ENCODE measurements around the gene TMEM132C. TPM values are rescaled to one million over a fixed set of nuclear protein-coding genes. Genes with fewer than 3 reads are reported as not detected.

The TMEM132C gene
- total and polyA plus RNA-seq, 5 donors, result 4.9 to 16.3 (median 9.4) TPM

DNA sequence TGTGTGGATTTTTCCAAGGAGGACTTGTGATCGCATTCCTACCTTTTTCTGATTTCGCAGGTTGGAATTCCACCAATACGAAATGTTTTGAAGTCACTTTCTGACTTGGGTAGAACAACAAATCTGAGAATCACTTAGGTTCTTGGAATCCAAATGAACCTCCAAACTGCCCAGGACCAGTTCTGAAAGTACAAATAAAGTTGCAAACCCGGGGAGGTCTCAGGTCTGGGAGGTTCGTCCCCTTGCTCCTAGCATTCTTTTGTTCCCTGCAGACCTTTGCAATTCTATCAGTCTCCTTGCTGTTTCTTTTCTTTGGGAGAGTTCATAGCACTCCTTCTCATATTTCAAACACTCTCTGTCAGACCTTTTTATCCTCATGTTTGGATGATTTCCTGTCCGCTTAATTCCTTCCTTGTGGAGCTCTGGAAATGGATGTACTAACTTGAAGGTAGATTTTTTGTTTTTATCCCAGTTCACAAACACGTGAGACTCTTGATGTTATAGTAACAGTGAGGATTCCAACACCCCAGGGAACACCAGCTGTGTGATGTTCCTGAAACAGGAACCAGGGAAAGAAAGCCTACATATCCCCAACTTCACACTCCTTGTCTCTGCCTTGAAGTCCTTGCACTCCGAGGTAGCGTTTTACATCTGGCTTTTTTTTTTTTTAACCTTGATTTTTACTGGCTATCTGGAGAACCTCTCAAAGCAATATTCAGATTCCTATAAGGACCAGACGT lies 70.6 kb downstream of the TMEM132C start:
- H3K9me3 ChIP-seq (ENCODE audit: control insufficient read depth, low read length), result no peaks in the 10 kb centered on the region
- H3K27ac ChIP-seq (ENCODE audit: low read length), result no peak overlapping the region
- H3K27me3 ChIP-seq (ENCODE audit: control insufficient read depth, insufficient read depth), result no peaks in the 10 kb centered on the region
- no peak for DNase-seq
- ATAC-seq, result no peak
- H3K4me1 ChIP-seq (ENCODE audit: control insufficient read depth, insufficient read depth, low read length), result peaks cover 4% of the 10 kb centered on the region
- peak overlapping the region; percentile 34 for H3K4me3 ChIP-seq (ENCODE audit: low read length)
- intact Hi-C loops (cut with DNase I), result no loop called here
- 14% methylated on average over 10 of the region's 10 CpGs for WGBS

DNA sequence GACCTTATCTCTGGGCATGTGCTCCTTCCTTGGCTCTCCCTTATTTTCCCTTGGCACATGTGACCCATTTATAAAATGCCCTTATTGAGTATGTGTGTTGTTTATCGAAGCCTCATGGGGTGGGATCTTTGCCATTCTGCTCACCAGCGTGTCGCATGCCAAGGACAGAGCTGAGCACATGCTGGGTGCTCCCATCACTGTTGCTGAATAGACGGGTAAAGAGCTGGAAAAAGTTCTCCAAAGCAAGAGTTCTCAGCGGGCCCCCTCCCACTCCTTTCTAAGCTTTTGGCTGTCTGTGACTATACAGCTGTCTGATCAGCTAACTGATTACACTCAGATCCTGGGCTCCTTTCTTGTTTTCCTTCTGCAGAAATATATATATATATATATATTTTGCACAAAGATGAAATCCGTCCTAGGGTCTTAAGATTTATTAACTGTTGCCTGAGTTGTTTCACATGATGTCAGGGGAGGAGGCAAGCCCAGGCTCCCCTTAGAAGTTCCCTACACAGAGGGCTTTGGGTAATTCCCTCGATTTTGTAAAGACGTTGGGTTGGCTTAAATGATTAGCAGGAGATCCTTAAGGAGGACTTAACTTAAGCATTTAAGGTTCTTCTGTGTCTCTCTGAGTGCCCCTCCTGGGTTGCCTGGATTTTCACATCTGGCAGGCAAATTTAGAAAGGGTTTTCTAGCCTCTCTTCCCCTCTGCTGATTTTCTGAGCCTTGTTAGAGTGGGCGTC lies 71.6 kb downstream of the TMEM132C start:
- Histone ChIP-seq H3K27me3 (ENCODE audit: control insufficient read depth, insufficient read depth) (no peaks in the 10 kb centered on the region), H3K4me3 (ENCODE audit: low read length) (no peak overlapping the region), H3K4me1 (ENCODE audit: control insufficient read depth, insufficient read depth, low read length) (peaks cover 4% of the 10 kb centered on the region), H3K9me3 (ENCODE audit: control insufficient read depth, low read length) (no peaks in the 10 kb centered on the region), H3K27ac (ENCODE audit: low read length) (no peak overlapping the region)
- ATAC-seq (peak; percentile 15 to 20), DNase-seq (peak in 1 of 3 donors; percentile 45)
- intact Hi-C loops (cut with DNase I), result no loop called here
- WGBS, result 15% methylated on average over 9 of the region's 9 CpGs

DNA sequence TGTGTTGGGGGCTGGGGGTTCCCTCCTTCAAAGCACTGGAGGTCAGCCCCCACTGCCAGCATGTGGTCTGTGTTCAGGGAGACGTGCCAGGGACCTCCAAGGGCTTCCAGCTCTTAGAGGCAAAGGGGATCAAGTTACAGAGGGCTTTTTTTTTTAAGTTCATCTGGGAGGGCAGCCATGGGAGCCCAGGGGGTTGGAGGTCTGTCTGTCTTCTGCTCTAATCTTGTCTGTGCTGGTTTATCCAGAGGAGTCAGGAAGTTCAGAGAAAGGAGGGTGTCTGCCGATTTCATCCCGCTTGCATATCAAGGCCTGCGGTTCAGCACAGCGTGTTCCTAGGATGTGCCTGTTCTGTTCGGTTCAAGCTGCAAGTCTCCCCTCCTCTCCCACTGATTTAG lies 72.2 kb downstream of the TMEM132C start:
- 5% methylated on average over 6 of the region's 6 CpGs for WGBS
- intact Hi-C loops (cut with DNase I), result no loop called here
- no peaks in the 10 kb centered on the region for H3K9me3 ChIP-seq (ENCODE audit: control insufficient read depth, low read length)
- peak in 2 of 3 donors; percentile 54 to 79 for DNase-seq
- no peaks in the 10 kb centered on the region for H3K27me3 ChIP-seq (ENCODE audit: control insufficient read depth, insufficient read depth)
- H3K27ac ChIP-seq (ENCODE audit: low read length), result no peak overlapping the region
- H3K4me1 ChIP-seq (ENCODE audit: control insufficient read depth, insufficient read depth, low read length), result peaks cover 4% of the 10 kb centered on the region
- peak; percentile 86 to 87 for ATAC-seq
- H3K4me3 ChIP-seq (ENCODE audit: low read length), result no peak overlapping the region

DNA sequence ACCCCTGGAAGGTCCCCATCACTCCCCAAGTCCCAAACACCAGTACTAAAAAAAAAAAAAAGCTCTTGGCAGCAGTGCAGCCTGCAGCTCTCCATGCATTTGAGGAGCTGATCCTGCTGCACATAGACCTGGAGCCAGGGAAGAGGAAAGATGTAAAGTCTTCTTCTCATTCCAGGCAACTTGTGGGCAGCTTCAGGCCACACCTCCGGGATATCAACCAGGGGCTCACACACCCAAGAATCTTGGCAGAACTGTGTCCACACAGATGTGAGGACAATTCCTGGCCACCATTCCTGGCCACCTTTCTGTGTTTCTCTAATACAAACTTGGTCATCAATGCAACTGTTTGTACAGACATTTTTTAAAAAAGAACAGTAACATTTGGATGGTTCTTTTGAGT lies 72.7 kb downstream of the TMEM132C start:
- peaks cover 4% of the 10 kb centered on the region for H3K4me1 ChIP-seq (ENCODE audit: control insufficient read depth, insufficient read depth, low read length)
- H3K4me3 ChIP-seq (ENCODE audit: low read length), result no peak overlapping the region
- DNase-seq, result peak in 1 of 3 donors; percentile 75
- ATAC-seq, result peak; percentile 38 to 65
- no peaks in the 10 kb centered on the region for H3K27me3 ChIP-seq (ENCODE audit: control insufficient read depth, insufficient read depth)
- WGBS, result 26% methylated on average over 1 of the region's 1 CpG
- no peaks in the 10 kb centered on the region for H3K9me3 ChIP-seq (ENCODE audit: control insufficient read depth, low read length)
- no peak overlapping the region for H3K27ac ChIP-seq (ENCODE audit: low read length)
- intact Hi-C loops (cut with DNase I), result no loop called here

DNA sequence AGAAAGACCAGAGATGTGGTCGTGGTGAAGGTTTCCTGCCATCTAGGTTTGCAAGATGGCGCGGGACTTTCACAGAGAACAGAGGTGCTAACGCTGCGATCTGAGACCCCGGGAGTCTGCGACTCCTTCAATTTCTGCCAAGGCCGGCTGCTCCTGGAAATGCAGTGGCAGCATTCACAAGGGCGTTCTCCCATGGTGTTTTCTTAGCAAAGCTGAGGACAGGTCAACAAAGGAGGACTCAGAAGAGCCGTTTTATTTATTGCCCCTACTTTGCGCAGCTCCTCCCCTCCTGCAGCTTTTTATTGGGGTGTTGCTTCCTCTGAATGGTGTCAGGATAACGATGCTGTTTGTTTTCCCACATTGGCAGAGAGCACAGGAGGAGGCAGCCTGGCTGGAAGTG lies 86.3 kb downstream of the TMEM132C start:
- intact Hi-C loops (cut with DNase I), result no loop called here
- DNase-seq (no peak), ATAC-seq (no peak)
- Histone ChIP-seq H3K9me3 (ENCODE audit: control insufficient read depth, low read length) (no peaks in the 10 kb centered on the region), H3K27me3 (ENCODE audit: control insufficient read depth, insufficient read depth) (no peaks in the 10 kb centered on the region), H3K4me1 (ENCODE audit: control insufficient read depth, insufficient read depth, low read length) (no peaks in the 10 kb centered on the region), H3K27ac (ENCODE audit: low read length) (no peak overlapping the region), H3K4me3 (ENCODE audit: low read length) (no peak overlapping the region)
- 38% methylated on average over 12 of the region's 12 CpGs for WGBS

DNA sequence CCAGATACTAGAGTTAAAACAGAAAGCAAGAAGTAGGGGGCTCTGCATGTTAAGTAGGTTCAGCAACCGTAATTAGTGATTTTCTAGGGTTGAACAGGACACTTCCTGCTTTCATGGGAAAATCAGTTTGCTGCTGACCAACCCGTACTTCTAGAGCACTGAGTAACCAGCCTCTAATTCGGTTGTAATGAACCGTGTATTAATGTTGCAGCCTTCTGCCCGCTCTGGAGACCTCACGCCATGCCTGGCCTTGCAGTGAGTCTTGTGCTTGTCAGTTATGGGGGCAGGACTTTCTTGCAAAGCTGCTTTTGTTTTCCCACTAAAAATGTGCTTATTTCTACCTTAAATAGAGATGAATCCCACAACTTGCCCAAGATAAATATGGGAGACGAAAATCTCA lies 89.6 kb downstream of the TMEM132C start:
- intact Hi-C loops (cut with DNase I), result no loop called here
- Histone ChIP-seq H3K27me3 (ENCODE audit: control insufficient read depth, insufficient read depth) (no peaks in the 10 kb centered on the region), H3K9me3 (ENCODE audit: control insufficient read depth, low read length) (no peaks in the 10 kb centered on the region), H3K27ac (ENCODE audit: low read length) (no peak overlapping the region), H3K4me1 (ENCODE audit: control insufficient read depth, insufficient read depth, low read length) (no peaks in the 10 kb centered on the region), H3K4me3 (ENCODE audit: low read length) (no peak overlapping the region)
- ATAC-seq, result no peak
- no peak for DNase-seq
- 78% methylated on average over 7 of the region's 7 CpGs for WGBS

DNA sequence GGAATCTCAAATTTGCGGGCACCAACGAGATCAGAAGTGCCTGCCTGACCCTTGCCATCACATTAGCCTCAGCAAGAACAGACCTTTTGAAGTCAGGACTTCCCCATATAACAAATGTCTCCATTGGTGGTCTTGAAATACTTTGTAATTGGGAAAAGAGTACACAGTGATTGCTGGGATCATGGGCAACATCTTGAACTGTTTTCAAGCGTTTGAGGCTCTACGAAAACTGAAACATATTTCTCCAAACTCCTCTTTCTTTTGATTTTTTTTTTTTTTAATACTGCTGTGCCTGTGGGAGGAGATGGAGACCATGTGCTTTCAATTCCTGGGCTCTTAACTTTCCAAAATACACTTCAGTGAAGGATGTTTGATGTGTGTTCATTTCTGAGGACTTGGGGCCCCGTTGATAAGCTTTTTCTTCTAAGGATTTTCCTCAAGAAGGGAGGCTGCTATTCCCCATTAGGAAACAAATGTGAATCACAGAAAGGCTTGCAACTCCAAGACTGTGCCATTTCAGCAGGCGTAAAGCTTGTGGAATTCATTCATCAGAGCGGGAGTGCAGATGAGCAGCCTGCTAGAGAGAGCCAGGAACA lies 94.5 kb downstream of the TMEM132C start:
- intact Hi-C loops (cut with DNase I), result no loop called here
- 56% methylated on average over 7 of the region's 7 CpGs for WGBS
- no peaks in the 10 kb centered on the region for H3K27me3 ChIP-seq (ENCODE audit: control insufficient read depth, insufficient read depth)
- no peaks in the 10 kb centered on the region for H3K4me1 ChIP-seq (ENCODE audit: control insufficient read depth, insufficient read depth, low read length)
- H3K9me3 ChIP-seq (ENCODE audit: control insufficient read depth, low read length), result no peaks in the 10 kb centered on the region
- no peak overlapping the region for H3K4me3 ChIP-seq (ENCODE audit: low read length)
- no peak overlapping the region for H3K27ac ChIP-seq (ENCODE audit: low read length)
- DNase-seq (no peak), ATAC-seq (no peak)

DNA sequence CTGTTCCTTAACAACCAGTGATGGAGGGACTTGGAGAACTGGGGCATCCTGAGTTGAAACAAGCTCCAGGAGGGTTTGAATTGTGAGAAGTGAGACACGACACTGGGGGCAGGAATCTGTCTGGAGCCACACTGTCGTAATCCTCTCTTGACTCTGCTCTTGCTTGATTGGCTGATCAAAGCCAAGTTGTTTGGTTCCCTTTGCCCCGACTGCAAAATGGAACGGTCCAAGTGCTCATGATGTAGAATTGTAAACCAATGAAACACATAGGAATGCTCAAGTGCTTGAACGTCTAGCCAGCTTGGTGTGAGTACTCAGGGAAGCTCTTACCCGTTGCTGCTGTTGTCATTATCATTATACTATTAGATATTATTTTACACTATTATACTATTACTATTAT lies 98.1 kb downstream of the TMEM132C start:
- 46% methylated on average over 6 of the region's 6 CpGs for WGBS
- no peaks in the 10 kb centered on the region for H3K27me3 ChIP-seq (ENCODE audit: control insufficient read depth, insufficient read depth)
- no peaks in the 10 kb centered on the region for H3K4me1 ChIP-seq (ENCODE audit: control insufficient read depth, insufficient read depth, low read length)
- intact Hi-C loops (cut with DNase I), result no loop called here
- DNase-seq, result no peak
- H3K4me3 ChIP-seq (ENCODE audit: low read length), result no peak overlapping the region
- no peaks in the 10 kb centered on the region for H3K9me3 ChIP-seq (ENCODE audit: control insufficient read depth, low read length)
- H3K27ac ChIP-seq (ENCODE audit: low read length), result no peak overlapping the region
- ATAC-seq, result peak; percentile 21 to 22

DNA sequence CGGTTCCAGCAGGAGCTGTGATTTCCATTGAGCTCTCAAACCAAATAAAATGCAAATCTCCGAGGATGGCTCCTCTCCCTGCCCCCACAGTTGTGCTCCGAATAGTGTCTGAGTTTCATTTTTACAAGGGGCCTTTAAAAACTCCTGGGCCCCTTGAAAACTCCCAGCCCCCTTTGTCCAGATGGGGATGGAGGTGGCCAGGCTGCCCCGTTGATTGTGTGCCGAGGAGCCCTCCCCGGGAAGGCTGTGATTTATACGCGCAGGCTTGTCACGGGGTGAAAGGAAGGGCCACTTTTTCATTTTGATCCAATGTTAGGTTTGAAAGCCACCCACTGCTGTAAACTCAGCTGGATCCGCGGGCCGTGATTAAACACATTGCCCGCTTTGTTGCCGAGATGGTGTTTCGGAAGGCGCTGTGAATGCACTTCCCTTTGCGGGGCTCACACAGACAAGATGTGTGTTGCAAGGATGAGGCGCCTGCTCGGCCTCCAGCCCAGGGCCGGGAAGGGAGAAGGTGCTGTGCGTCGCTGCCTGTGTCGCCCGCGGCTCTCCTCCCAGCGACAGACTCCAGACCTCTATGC lies 98.8 kb downstream of the TMEM132C start:
- peak overlapping the region; percentile 38 for H3K4me3 ChIP-seq (ENCODE audit: low read length)
- H3K9me3 ChIP-seq (ENCODE audit: control insufficient read depth, low read length), result no peaks in the 10 kb centered on the region
- 2% methylated on average over 26 of the region's 26 CpGs for WGBS
- ATAC-seq, result peak; percentile 54 to 81
- H3K4me1 ChIP-seq (ENCODE audit: control insufficient read depth, insufficient read depth, low read length), result no peaks in the 10 kb centered on the region
- peak; percentile 37 to 66 (median 62) for DNase-seq
- intact Hi-C loops (cut with DNase I), result no loop called here
- H3K27me3 ChIP-seq (ENCODE audit: control insufficient read depth, insufficient read depth), result no peaks in the 10 kb centered on the region
- no peak overlapping the region for H3K27ac ChIP-seq (ENCODE audit: low read length)

DNA sequence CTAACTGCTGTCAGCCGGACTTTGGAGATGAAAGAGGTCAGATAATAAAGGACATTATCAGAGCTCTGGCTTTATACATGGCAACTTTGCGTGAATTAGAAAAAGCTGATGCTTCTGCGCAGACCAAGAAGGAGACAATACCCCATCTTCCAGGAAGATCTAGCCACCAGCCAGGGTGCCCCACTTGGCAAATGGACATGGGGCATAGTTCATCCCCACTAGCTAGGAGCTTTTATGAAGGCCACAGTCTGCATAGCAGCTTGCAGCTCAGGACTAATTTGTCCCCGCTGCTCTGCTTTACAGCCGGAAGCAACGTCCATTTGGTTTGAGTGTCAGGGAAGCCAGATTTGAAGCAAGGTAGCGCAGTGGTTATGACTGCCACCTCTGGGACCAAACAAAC lies 101.0 kb downstream of the TMEM132C start:
- intact Hi-C loops (cut with DNase I), result no loop called here
- no peak overlapping the region for H3K27ac ChIP-seq (ENCODE audit: low read length)
- no peaks in the 10 kb centered on the region for H3K27me3 ChIP-seq (ENCODE audit: control insufficient read depth, insufficient read depth)
- DNase-seq, result no peak
- H3K4me1 ChIP-seq (ENCODE audit: control insufficient read depth, insufficient read depth, low read length), result no peaks in the 10 kb centered on the region
- WGBS, result 86% methylated on average over 7 of the region's 7 CpGs
- no peak overlapping the region for H3K4me3 ChIP-seq (ENCODE audit: low read length)
- ATAC-seq, result no peak
- H3K9me3 ChIP-seq (ENCODE audit: control insufficient read depth, low read length), result no peaks in the 10 kb centered on the region

DNA sequence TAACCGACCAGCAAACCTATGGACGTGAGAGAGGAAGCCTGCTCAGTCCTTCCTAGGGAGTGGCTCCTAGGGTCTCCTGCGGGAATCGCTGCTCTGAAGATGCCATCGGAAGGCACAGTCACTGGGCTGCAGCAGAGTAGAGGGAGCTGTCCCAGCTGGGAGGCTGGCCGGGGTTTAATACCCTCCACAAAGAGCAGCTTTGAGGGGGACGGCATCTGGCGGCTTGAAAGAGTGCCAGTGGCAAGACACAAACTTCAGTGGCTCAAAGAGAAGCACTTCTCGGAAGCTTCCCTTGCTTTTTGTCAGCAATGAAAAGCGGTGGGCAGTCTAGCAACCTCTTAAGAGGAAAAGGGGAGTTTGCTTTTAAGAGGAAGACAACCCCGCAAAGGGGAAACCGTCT lies 114.6 kb downstream of the TMEM132C start:
- intact Hi-C loops (cut with DNase I), result loop anchor here in 2 of 4 donors (10.0 kb wide), 1 partner anchor 117 kb away; the partner anchor contains the start of gene TMEM132C (in 2 of the 2)
- no peak for DNase-seq
- peak; percentile 40 to 61 for ATAC-seq
- Histone ChIP-seq H3K27ac (ENCODE audit: low read length) (no peak overlapping the region), H3K4me1 (ENCODE audit: control insufficient read depth, insufficient read depth, low read length) (no peaks in the 10 kb centered on the region), H3K27me3 (ENCODE audit: control insufficient read depth, insufficient read depth) (no peaks in the 10 kb centered on the region), H3K9me3 (ENCODE audit: control insufficient read depth, low read length) (no peaks in the 10 kb centered on the region), H3K4me3 (ENCODE audit: low read length) (no peak overlapping the region)
- WGBS, result 14% methylated on average over 12 of the region's 12 CpGs
